Measurements from ENCODE around the gene UNC13B. TPM values are rescaled to one million over a fixed set of nuclear protein-coding genes. Genes with fewer than 3 reads are reported as not detected.

UNC13B gene
- total and polyA plus RNA-seq, 9 of the 15 experiments (the other 6 are each of a cell fraction or from before 2014, with no cell fraction given) = 2.4 to 11.5 (median 8.6) TPM

DNA sequence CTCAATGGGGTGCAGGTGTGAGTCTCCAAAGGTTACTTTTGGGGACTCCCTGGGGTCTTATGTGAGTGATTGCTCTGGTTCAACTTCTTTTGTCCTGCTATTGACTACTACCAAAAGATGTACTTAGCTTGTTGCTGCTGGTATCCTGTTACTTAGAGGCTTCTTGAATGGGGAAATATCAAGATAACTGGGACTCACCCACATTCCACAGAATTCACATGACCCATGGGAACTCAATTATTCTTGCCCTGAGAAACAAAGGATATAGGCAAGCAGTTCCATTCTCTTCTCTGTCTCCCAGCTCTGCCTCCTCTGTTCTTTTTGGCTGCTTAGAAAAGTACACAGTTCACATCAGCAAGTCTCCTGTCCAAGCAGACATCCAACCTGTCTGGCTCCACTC lies 105.9 kb downstream of the UNC13B start:
- DNase-seq (ENCODE audit: extremely low read depth in 1 of 4, low spot score in 3 of 4) = no peak
- Histone ChIP-seq H3K9me3 (replicated peaks; ENCODE audit: control insufficient read depth, insufficient read depth, low read depth, low read length) (no peaks in the 10 kb centered on the region), H3K79me2 (ENCODE audit: control insufficient read depth, insufficient read depth, low read length) (no peaks in the 10 kb centered on the region), H3K4me3 (no peak overlapping the region), H3K27ac (ENCODE audit: extremely low read depth, low read depth, low read length) (no peak overlapping the region), H3K4me2 (ENCODE audit: insufficient read depth, low read length) (no peak overlapping the region), H3K9me1 (ENCODE audit: control insufficient read depth, insufficient read depth, low read length) (no peaks in the 10 kb centered on the region), H3K27me3 (ENCODE audit: control insufficient read depth in 2 of 2, insufficient read depth in 2 of 2, low read length in 2 of 2) (no peaks in the 10 kb centered on the region), H3K36me3 (ENCODE audit: control insufficient read depth, insufficient read depth, low read length) (no peaks in the 10 kb centered on the region), H4K20me1 (replicated peaks; ENCODE audit: control insufficient read depth, insufficient read depth, low read length) (no peaks in the 10 kb centered on the region), H2AFZ (ENCODE audit: low read depth, low read length) (no peak overlapping the region), H3K9ac (ENCODE audit: insufficient read depth in 1 of 2, low read depth in 2 of 2, low read length in 2 of 2) (no peak overlapping the region), H3K4me1 (replicated peaks in 1 of 2; ENCODE audit: control insufficient read depth in 2 of 2, insufficient read depth in 2 of 2, low read length in 2 of 2) (no peaks in the 10 kb centered on the region; a peak in 1 of 5 replicates)
- in situ Hi-C loops (cut with MboI) (no loop called here), intact Hi-C loops (cut with micrococcal nuclease) (no loop called here)
- TF ChIP-seq ZNF696 (CRISPR knock-in tag; conservative IDR thresholded peaks at IDR 0.05) (no peak), FOXA3 (CRISPR knock-in tag; conservative IDR thresholded peaks at IDR 0.05 in 1 of 2, IDR thresholded peaks at IDR 0.05 in 1 of 2) (no peak), TARDBP (IDR thresholded peaks at IDR 0.05) (no peak), SLC30A9 (CRISPR knock-in tag; IDR thresholded peaks at IDR 0.05) (no peak)
- BruUV-seq (replicated peaks) = no TSS peak
- ChIA-PET POLR2A (no interaction called here), CTCF (ENCODE audit: low intra/inter-chr PET ratio) (no interaction called here)
- ATAC-seq = no peak
- FAIRE-seq = no peak

DNA sequence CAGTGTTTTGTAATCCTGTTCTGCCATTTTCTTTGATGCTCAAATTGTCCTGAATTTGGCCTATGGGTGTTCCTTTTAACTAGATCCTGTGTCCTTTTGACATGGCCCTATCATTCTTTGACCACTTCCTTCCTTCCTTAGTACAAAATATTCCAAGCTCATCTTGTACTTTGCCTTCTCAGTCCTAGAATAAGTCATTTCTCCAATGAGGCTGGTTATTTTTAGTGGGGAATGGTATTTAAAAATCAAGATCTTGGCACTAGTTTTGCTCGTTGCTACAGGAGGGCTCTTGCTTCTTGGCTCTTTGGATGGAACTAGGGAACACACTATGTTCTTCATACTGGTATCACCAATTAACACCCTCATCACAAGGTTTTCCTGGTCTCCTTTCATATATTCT lies 108.1 kb downstream of the UNC13B start:
- POLR2A ChIA-PET = no interaction called here
- Histone ChIP-seq H4K20me1 (replicated peaks; ENCODE audit: control insufficient read depth, insufficient read depth, low read length) (no peaks in the 10 kb centered on the region), H3K79me2 (ENCODE audit: control insufficient read depth, insufficient read depth, low read length) (no peaks in the 10 kb centered on the region), H3K36me3 (ENCODE audit: control insufficient read depth, insufficient read depth, low read length) (no peaks in the 10 kb centered on the region), H3K4me1 (replicated peaks in 1 of 2; ENCODE audit: control insufficient read depth in 2 of 2, insufficient read depth in 2 of 2, low read length in 2 of 2) (no peaks in the 10 kb centered on the region), H2AFZ (ENCODE audit: low read depth, low read length) (no peak overlapping the region), H3K4me3 (no peak overlapping the region), H3K27me3 (ENCODE audit: control insufficient read depth in 2 of 2, insufficient read depth in 2 of 2, low read length in 2 of 2) (no peaks in the 10 kb centered on the region), H3K9ac (ENCODE audit: insufficient read depth in 1 of 2, low read depth in 2 of 2, low read length in 2 of 2) (no peak overlapping the region), H3K4me2 (ENCODE audit: insufficient read depth, low read length) (no peak overlapping the region), H3K9me1 (ENCODE audit: control insufficient read depth, insufficient read depth, low read length) (no peaks in the 10 kb centered on the region), H3K27ac (ENCODE audit: extremely low read depth, low read depth, low read length) (no peak overlapping the region), H3K9me3 (replicated peaks; ENCODE audit: control insufficient read depth, insufficient read depth, low read depth, low read length) (no peaks in the 10 kb centered on the region)
- FAIRE-seq (no peak), DNase-seq (ENCODE audit: extremely low read depth in 1 of 4, low spot score in 3 of 4) (no peak), ATAC-seq (no peak)
- TF ChIP-seq ZNF121 (CRISPR knock-in tag; conservative IDR thresholded peaks at IDR 0.05) = no peak
- BruUV-seq (replicated peaks) = no TSS peak
- 15% methylated on average over 1 of the region's 1 CpG for WGBS (ENCODE audit: insufficient coverage, low coverage, missing lambda C conversion rate)
- in situ Hi-C loops (cut with MboI) (loop anchor here (10.0 kb wide), 1 partner anchor 285 kb away; no protein-coding TSS in a partner anchor), intact Hi-C loops (cut with micrococcal nuclease) (no loop called here)
- CTCF ChIA-PET (ENCODE audit: low intra/inter-chr PET ratio) = no interaction called here
